ENCODE results near the gene RPN2.

The RPN2 gene

DNA sequence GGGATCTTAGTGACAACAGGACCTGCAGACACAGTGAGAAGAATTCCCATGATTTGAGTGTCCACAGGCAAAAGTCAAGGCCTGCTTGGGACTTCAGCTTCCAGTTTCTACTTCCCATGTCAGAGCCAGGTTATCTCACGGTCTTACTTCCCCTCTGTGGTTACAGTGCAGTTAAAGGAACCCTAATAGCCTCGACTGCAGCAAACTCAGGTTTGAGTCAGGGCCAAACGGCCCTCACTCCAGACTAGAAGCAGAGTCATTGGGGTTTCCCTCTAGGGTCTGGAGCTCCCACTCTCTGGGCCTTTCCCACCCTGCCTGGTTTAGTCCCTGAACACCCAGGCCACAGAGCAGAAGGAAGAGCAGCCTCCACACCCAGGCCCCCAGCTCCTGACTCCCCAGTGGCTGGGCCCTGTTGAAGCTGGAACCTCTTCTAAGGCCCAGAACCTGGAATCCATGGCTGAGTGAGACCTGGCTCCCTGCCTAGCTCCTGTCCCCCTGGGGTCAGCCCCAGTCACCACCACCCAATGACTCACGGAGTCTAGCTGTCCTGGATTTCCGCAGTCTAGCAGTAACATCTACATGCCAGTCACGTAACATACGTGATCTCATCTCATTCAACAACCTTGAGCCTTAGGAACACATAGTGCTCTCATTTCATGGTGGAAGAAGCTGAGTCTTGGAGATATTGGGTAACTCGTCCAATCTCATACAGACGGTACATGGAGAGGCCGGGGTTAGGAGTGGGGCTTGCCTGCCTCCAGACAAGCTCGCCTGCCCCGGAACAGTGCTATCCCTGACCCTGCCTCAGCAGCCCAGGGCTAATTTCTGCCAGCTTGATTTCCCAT, 91.7 kb downstream of the RPN2 start:
- DNase-seq = no peak

DNA sequence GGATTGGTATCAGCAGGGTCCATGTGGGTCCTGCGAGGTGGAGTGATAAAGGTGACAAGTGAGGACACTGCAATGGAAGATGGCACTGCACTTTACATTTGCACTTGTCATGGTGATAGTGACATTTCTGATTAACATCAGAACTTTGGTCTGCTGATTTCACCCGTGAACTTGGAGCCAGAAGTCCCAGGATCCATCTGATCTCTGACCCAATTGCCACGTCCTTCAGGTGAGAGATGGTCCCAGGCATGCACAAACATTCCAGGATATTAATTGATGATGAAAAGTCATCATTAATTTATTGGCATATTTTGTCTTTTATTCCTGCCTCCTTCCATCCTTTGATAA, 92.3 kb downstream of the RPN2 start:
- no peak for DNase-seq

DNA sequence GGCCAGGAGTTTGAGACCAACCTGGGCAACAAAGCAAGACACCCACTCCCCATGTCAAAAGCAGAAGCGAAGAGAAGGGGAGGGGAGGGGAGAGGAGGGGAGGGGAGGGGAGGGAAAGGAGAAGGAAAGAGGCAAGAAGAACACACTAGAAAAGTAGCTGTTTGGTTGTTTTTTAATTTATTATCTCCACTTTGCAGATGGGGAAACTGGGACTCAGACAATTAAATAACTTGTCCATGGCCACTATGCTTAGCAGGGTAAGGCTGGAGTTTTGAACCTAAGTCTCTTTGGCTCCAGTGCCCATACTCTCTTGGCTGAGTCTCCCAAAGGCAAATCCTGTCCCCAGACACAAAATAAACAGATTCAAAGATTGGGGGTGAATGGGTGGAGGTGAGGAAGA, 94.9 kb downstream of the RPN2 start:
- DNase-seq = no peak

DNA sequence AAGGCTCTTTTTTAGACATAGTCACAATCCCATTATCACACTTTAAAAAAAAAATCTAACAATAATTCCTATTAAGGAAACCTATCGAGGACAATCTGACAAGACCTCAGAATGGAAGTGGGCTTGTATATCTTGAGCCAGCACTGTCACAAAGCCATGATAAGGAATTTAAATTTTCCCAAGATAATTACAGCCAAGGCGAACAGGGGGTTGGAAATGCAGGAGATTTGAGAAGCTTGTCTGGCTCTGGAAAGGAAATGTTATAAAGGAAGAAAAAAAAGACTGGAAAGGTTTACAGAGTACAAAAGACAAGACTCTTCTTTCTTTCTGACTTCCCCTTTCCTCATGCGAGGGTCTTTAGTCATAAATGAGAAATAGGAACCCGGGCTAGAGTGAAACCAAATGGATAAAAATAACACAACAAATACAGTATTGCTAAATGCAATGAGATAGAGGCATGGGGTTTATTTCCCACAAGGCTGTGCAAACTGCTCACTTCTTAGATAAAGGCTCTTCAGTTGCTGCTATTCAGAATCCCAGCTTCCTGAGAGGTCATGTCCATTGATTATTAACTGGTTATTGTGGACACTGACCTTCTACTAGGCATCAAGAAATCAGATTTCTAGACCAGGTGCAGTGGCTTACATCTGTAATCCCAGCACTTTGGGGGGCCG, 95.9 kb downstream of the RPN2 start:
- no peak for DNase-seq

DNA sequence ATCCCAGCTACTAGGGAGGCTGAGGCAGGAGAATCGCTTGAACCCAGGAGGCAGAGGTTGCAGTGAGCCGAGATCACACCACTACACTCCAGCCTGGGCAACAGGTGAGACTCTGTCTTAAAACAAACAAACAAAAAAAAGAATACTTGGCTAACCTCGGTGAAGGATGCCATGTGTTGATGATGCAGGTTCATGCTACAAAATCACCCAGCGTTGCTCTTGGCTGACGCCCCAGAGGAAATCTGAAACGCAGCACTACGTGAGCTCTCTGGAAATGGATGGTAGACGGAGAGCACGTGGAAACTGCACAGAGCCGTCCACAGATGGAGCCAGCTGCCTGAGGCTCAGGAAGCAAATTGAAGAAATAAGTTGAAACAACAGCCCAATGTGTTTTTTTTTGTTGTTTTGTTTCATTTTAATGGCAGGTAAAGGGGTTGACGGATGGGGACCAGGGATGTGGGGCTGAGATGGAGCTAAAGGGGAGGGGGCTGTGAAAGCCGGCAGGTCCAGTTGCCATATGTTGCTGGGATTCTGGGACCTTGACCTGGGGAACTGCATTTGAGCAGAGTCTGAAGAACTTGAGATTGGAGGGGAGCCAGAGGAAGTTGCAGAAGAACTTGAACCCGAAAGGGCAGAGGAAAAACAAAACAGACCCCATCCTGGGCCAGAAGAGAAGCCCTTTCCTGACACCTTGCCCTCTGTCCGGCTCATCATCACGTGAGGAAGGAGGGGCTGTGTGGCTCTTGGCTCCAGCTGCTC, 97.5 kb downstream of the RPN2 start:
- peak in 1 of 2 experiments; percentile 63 for DNase-seq

DNA sequence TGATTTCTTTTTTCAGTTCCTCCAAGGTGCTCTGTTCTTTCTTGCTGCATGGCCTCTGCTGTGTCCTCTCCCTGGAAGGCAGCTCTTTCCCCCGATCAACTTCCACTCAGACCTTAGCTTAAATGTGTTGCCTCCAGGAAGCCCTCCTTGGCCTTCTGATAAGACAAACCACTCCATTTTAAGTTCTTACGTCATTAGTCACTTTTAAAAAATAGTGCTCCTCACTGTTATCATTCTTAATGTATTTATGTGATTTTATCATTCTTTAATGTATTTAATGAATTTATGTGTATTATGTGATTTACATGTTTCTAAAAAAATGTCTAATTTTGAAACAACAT, 98.1 kb downstream of the RPN2 start:
- DNase-seq = no peak

DNA sequence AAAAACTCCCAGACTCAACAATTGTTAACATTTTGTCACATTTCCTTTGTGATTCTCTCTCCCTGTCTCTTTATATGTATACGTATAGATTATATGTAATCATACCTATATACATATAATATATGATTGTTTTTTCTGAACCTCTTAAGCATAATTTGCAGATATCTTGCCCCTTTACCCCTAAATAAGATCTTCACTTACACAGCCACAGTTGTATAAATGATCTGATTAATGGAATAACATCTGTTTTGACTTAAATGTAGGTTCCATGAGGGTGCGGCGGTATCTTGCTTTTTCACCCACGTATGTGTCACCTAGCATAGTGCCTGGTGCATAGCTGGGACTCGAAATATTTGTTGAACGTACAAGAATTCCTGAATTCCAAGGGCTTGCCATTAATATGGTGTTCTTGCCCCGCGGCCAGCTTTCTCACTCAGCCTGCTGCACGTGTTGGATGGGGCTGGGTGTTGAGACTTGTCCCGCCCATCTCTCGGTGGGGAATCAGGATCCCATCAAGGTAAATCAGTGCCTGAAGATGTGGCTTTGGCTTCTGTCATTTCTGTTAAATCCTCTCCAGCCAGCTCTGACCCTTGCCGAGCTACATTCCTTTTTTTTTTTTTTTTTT, 99.9 kb downstream of the RPN2 start:
- DNase-seq = no peak

DNA sequence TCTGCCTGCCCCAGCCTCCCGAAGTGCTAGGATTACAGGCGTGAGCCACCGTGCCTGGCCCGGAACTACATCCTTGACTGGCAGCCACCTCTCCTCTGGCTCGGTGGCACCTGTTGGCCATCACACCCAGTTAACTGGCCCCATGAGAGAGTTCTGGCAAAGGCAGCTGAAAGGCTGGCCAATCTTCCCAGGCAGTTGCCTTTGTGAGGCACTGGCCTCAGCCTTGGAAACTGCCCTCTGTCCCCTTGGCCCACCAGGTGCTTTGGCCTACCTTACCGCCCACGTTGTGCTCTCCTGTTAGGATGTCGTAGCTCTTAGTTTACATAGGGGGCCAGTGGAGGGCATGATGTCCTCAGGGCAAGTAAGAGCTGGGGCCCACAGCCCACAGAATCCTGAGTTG, 100.7 kb downstream of the RPN2 start:
- DNase-seq = no peak

DNA sequence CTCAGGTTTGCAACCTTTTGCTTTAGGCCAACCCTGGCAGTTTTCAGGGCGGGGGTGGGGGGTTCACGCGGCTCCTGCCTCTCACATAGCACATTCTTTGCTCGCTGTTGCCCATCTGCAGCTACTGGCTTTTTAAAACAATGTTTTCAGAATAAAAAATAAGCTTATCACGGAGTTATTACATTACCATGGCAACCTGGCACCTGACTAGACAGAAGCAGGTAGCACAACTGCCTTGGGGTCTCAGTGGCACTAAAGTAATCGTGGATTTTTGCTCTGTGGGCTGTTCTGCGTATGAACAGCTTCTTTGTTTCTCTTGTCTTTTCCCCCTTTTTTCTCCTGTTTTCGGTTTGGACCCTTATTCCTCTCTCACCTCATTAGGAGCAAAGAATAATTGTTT, 101.3 kb downstream of the RPN2 start:
- no peak for DNase-seq

DNA sequence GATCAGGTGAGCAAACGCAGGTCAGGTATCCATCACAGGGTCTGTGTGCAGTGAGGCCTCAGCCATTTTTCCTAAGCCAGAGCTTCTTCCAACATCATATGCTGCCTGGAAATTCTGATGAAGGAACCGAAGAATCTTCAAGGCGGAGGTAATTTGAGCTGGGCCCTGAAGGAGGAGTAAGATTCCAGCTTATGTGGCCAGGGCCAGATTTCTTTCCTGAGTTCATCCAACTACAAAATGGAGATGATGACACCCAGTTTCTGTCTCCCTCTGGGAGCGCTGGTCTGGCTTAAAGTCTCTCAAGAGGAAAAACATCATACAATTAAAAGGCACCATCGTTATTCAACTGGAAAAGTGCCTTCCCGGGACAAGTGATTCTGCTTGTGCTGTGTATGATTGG, 103.4 kb downstream of the RPN2 start:
- DNase-seq = peak in 1 of 2 experiments; percentile 38

DNA sequence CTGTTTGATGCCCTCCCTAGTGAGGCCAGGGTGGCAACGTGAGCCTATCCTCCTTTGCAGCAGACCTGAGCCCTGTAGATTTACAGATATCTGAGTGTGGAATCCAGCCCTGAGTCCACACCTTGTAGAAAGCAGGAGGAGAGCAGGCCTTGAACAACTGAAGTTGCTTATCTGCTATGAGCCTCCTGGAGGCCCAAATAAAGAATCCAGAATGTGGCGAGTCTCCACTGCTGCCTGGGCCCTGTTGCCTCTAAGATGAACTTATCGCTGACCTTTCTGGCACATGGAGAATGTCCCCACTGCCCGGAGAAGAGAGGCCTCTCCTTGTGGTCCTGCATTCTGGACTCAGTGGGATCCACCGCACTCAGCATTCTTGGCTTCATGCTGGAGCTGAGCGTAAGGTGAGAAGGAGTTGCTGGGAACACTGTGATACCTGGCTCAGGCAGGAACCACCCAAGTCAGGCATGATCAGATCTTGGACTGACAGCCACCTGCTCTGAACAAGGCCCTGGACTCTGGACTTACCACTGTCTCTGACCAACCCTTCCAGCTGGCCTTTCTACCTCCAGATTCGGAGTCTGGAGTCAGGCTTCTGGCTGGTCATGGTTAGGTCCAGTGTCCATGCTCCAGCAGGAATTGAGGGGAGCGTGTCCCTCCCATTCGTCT, 104.5 kb downstream of the RPN2 start:
- DNase-seq = no peak

DNA sequence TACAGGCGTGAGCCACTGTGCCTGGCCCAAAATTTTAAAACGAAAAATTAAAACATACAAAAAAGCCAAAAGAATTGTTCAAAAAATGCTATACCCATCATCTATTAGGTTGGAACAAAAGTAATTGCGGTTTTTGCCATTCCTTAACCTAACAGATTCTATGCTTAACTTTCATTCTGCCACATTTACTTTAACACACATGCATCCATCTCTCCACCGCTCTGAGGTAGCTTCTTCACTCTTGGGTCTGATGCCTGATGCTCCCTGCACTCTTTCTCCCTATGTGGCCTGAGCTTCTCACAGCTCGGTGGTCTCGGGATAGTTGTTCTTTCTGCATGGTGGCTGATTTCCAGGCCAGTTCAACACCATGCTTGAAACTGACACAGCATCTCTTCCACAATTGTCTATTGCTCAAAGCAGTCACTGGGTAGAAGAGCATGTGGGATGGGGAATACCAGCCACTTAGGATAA, 105.6 kb downstream of the RPN2 start:
- DNase-seq = no peak

DNA sequence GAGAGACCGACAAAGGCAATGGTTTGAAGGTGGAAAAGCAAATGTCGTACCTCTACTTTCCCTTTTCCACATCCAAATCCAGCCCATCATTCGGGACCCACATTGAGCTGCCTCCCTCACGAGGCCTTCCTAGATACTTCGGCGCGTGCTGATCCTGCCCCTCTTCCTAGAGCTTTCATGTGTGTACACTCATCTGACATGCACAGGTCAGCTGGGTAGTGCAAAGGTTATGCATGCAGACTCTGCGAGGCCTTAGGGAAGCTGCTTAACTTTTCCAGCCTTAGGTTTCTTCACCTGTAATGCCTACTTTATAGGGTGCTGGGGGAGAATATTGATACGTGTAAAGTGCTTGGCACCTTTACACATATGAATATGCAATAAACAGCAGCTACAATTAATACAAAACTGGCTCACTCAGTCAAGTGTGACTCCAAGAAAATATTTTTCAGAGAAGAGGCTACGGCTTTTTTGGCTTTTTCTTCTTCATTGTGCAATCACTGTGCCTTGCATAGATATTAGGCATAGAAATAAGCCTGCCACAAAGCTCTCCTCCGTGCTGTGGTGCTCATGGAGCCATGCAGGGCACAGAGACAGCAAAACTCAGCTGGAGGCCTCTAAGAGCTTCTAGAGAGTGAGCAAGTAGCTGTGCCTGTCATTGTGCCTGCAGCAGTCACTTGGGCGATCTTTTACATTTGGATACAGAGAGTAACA, 106.7 kb downstream of the RPN2 start:
- DNase-seq = no peak

DNA sequence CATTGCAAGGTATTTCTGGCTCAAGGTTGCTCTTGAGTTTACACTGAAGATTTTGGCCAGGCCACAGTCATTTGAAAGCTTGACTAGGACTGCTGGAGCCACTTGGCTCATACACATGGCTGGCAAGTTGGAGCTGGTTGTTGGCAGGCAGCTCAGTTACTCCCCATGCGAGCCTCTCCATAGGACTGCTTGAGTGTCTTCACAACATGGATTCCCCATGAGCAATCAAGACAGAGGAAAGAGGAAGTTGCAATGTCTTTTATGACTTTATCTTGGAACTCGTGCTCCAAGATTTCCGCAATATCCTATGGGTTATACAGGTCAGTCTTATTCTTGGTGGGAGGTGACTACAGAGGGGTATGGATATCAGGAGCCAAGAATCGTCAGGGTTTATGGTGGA, 109.0 kb downstream of the RPN2 start:
- no peak for DNase-seq

DNA sequence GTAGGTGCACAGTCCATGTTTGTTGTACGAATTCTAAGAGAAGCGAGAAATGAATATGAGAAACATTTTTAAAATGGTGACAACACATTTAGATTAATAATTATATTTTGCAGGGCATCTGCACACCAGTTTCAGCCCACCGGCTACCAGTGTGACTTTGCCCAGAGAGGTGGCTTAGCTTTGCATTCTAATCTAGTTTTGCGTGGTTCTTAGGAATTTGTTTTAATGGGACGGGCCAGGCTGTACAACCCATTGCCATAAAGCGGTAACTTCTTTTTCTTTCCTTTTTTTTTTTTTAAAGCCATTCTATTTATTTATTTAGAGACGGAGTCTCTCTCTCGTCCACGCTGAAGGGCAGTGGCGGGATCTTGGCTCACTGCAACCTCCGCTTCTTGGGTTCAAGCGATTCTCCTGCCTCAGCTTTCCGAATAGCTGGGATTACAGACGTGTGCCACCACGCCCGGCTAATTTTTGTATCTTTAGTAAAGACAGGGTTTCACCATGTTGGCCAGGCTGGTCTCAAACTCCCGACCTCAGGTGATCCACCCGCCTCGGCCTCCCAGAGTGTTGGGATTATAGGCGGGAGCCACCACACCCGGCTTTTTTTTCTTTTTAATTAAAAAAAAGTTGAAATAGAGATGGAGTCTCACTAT, 111.2 kb downstream of the RPN2 start:
- DNase-seq = no peak
